ENCODE results near the gene STK32C.

STK32C gene

GRCh38 chr10:132242103-132242840, 65.5 kb downstream of the STK32C start:
- no peak for DNase-seq

GRCh38 chr10:132241496-132241895, 66.3 kb downstream of the STK32C start:
- DNase-seq: no peak

DNA sequence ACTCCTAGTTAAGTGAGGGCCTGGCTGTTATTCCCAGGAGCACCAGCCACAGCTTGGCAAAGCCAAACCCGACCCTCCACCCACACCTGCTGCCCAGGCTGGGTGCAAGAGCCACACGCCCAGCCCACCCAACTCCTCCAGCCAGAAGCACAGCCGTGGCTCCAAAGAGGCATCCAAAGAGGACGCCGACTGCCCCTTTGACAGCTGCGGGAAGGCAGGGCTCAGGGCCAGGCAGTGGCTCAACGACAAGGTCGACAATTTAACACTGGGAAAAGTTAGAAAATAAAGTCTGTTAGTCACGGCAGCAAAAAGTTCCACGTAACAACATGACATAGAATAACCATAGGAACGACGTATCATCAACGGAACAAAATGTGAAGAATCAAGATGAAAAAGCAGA, 66.7 kb downstream of the STK32C start:
- DNase-seq: no peak

GRCh38 chr10:132240581-132240980, 67.2 kb downstream of the STK32C start:
- no peak for DNase-seq

- DNase-seq: no peak
Observed at GRCh38 chr10:132240156-132240555, 67.6 kb downstream of the STK32C start.

- no peak for DNase-seq
Observed at GRCh38 chr10:132239126-132240031, 68.4 kb downstream of the STK32C start.

DNA sequence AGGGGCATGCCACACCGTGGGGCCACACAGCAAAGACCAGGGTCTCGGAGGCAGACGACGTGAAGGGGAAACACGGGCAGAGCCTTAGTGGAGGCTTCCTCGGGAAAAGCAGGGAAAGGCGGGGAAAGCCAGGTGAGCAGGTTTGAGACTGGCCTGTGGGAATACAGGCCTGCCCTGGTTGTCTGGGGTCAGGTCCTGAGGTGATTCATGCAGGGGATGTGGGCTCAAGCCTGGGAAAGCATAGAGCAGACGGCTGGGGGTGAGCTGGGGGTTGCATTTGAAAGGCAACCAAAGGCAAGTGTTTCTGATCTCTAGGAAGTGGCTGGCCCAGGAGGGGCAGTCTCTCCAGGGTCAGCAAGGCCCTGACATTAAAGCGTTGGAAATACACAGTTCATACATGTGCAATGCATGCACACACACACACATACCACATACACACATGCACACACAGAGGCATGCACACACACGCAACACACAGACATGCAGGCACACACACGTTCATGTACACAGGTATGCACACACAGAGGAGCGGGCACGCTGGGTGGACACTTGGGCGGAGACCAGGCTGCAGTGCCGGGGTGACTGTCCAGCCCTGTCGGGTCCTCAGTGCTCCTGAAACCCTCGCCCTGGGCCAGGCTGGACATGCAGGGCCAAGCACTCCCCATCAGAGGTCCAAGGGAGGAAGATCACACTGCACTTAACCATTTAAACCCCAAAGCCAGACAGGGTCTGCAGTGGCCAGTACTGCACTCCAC, 69.2 kb downstream of the STK32C start:
- no peak for DNase-seq

DNA sequence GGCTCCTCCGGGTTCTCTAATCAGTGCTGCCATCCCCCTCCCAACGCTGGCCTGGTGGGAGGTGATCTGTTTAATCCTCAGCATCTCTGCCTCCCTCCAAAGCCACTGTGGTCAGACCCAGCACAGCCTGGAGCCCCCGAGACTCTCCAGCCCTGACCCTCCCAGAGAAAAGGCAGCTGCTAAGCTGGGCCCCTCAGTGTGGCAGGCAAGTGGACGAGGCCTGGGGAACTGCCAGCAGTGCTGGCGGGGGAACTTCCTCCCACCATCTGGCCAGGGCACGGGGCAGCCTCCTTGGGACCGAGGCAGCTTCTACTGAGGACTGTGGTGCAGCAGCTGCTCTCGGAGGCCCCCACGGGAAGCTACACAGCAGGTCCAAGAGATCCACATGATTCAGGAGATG, 69.9 kb downstream of the STK32C start:
- no peak for DNase-seq

DNA sequence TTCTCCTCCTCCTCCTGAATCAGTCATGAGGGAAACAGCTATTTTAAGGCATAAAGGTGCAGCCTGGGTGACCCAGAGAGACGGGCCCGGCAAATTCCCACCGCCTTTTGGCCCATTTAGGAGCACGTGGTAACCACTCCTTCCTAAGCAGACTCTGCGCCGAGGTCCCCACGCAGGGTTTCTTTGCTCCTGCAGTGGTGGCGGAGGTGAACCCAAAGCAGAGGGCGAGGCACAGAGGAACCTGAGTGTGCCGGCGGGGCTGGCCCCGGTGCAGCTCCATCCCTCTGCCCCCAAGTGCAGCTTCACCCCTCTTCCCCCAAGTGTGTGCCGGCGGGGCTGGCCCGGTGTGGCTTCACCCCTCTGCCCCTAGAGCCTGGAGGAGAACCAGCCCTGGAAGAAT, 70.4 kb downstream of the STK32C start:
- no peak for DNase-seq

GRCh38 chr10:132236881-132237280, 70.9 kb downstream of the STK32C start:
- DNase-seq: no peak

GRCh38 chr10:132236161-132236560, 71.6 kb downstream of the STK32C start:
- no peak for DNase-seq

- DNase-seq: no peak
Observed at GRCh38 chr10:132234860-132235259, 72.9 kb downstream of the STK32C start.

DNA sequence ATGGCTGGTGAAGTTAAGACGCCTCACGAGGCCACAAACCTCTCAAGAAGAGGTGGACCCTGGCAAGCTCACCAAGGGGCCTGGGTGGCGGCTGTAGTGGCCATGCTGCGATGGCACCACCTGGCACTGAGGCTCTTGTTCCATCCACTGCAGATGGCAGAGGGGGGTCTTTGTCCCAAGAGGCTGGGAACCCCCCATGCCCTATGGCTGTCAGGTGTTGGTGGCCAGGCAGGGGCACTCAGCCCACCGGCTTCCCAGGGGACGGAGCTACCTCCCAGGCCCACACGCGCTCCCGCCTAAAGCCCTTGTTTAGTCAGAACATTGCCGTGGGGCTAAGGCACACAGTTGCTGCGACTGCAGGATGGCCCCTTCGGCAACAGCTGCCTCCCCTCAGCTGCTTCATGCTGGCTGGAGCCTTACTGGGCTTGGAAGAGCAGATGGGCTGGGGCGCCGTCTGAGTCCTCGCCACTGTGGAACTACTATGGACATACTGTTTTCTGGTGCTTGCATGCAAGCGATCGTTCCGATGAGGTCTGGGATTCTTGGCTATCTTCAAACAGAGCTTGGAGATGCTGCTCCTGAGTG, 74.2 kb downstream of the STK32C start:
- no peak for DNase-seq

DNA sequence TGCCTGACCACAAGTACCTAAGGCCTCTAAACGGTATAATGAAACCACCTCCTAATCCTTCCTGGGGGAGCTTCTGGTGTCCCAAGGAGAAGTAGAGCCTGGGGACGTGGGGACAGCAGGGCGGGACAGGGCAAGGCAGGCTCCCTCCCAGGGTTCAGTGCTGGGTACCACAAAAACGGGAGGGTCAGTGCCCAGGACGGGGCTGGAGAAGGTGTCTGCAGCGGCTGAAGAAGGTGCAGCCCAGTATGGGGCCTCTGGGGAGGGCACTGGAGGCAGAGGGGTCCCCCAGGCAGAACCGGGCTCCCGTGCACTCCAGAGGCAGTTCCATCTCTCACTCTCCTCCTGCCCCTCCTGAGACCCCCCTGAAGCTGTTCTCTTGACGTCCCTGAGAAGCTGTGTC, 74.8 kb downstream of the STK32C start:
- DNase-seq: no peak

- DNase-seq: peak; percentile 11
Observed at GRCh38 chr10:132232023-132232951, 75.5 kb downstream of the STK32C start.

- DNase-seq: no peak
Observed at GRCh38 chr10:132231656-132232022, 76.1 kb downstream of the STK32C start.

GRCh38 chr10:132230557-132231210, 77.1 kb downstream of the STK32C start:
- no peak for DNase-seq

DNA sequence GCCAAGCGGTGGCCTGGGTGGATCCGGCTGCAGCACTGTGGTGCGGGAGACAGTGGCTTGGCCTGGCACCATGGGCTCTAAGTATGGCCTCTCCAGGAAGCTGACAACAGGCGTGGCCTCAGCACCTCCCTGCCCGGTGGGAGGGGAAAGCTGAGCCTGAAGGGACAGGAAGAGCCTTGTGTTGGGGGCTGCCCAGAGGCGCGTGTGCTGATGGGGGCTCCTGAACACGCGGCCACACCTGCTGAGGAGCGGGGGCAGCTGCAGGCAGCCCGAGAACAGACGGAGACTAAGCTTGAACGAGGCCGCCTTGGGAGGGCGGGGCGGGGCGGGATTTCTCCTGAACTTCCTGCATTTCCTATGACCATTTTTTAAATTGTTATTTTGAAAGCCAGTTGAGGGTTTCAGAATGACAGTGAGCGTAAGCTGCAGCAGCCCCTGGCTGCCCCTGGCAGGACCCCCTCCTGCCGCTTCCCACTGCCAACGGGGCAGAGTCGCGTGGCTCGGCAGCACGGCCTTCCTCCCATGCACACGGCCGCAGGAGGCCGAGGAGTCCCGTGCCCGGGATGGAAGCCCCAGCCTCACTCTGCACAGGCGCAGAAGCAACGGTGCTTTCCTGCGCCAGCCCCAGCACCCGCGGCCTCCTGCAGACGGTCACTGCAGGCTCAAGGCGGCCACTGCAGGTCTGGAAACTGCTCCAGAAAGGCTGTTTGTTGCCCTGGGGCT, 77.8 kb downstream of the STK32C start:
- no peak for DNase-seq

- DNase-seq: no peak
Observed at GRCh38 chr10:132229096-132229495, 78.7 kb downstream of the STK32C start.

DNA sequence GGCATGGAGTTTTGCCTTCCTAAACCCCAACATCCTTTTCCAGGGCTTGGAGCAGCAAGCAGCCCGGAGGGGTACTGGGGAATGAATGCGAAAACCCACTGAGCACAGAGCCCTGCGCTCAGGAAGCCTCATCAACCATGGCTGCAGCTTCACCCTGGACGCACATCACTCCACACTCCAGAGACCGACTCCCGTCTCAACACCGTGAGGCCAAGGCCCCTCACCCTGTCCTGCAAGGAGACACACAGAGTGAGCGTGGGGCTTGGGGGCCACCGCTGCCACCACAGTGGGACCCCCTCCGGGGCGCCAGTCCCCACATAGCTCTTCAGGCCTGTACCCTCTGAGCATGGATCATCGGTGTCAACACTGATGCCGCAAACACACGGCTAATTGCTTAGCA, 79.1 kb downstream of the STK32C start:
- DNase-seq: no peak

Data from RPMI8226 (cell line).